K562 (cell line): ENCODE measurements around the gene MAP7D1. TPM values are rescaled to one million over a fixed set of nuclear protein-coding genes. Genes with fewer than 3 reads are reported as not detected.

Experiments used
- BHLHE40 ChIP-seq: IDR thresholded peaks from 2 replicates; pipeline ENCODE4 v1.6.1; 2011; ENCODE audit warnings: low read length, improper control_type of control experiment
- CAMTA2 ChIP-seq: fragments of 250-450 bp; sonication (Bioruptor Pico); conservative IDR thresholded peaks from 2 replicates; pipeline ENCODE4 v1.5.1; 2022
- CHD4 ChIP-seq: fragments of 200-600 bp; sonication (generic); IDR thresholded peaks from 3 replicates; pipeline ENCODE4 v1.6.1; 2012; ENCODE audit warnings: low read depth, mild to moderate bottlenecking, mixed read lengths, low read length, inconsistent platforms; ENCODE audit not compliant: insufficient read depth, insufficient replicate concordance, poor library complexity, severe bottlenecking
- CREBBP ChIP-seq: IDR thresholded peaks from one replicate; pipeline ENCODE4 v1.6.1; 2012; ENCODE audit warnings: low read depth, mild to moderate bottlenecking, control low read depth, inconsistent platforms, low read length
- GTF2B ChIP-seq: IDR thresholded peaks from 2 replicates; pipeline ENCODE4 v1.6.1; 2011; ENCODE audit not compliant: insufficient read length; ENCODE audit errors: extremely low read depth
- HNRNPUL1 ChIP-seq: fragments of 200-400 bp; formaldehyde crosslinking; IDR thresholded peaks from 2 replicates; pipeline ENCODE4 v1.6.1; 2017; ENCODE audit warnings: low read length
- KDM4B ChIP-seq, 2 experiments: fragments of 450-650 bp in 1 of 2; sonication (generic) in 1 of 2; IDR thresholded peaks; 2 replicates each; pipeline ENCODE4 v1.6.1; 2016 to 2017; ENCODE audit warnings: borderline replicate concordance in 2 of 2, antibody characterized with exemption in 1 of 2, low read depth in 1 of 2, mild to moderate bottlenecking in 1 of 2
- MAX ChIP-seq: sonication (generic); formaldehyde crosslinking; IDR thresholded peaks from 2 replicates; pipeline ENCODE4 v1.9.0; 2022; ENCODE audit warnings: mild to moderate bottlenecking, missing genetic modification reagents
- MTA3 ChIP-seq: fragments of 450-650 bp; formaldehyde crosslinking; IDR thresholded peaks from 2 replicates; pipeline ENCODE4 v1.6.1; 2017; ENCODE audit warnings: mild to moderate bottlenecking, borderline replicate concordance
- NBN ChIP-seq: fragments of 450-650 bp; IDR thresholded peaks from 2 replicates; pipeline ENCODE4 v1.6.1; 2016; ENCODE audit warnings: low read depth, mild to moderate bottlenecking
- NFXL1 ChIP-seq: fragments of 450-650 bp; formaldehyde crosslinking; IDR thresholded peaks from 2 replicates; pipeline ENCODE4 v1.4.0; 2021; ENCODE audit warnings: mild to moderate bottlenecking
- NR4A1 ChIP-seq, 2 experiments: fragments of 250-450 bp in 1 of 2; fragments of 450-650 bp in 1 of 2; sonication (Bioruptor Pico) in 1 of 2; IDR thresholded peaks; 2 replicates each; pipeline versions ENCODE4 v1.4.0 to v1.6.1; 2016 to 2020; ENCODE audit warnings: mild to moderate bottlenecking in 2 of 2, missing compliant biosample characterization in 1 of 2, missing genetic modification characterization in 1 of 2, moderate library complexity in 1 of 2
- NRF1 ChIP-seq, 2 experiments: fragments of 450-650 bp; IDR thresholded peaks in 1 of 2; conservative IDR thresholded peaks in 1 of 2; 2 replicates each; pipeline ENCODE4 v1.6.1; 2014; ENCODE audit warnings: mild to moderate bottlenecking in 2 of 2
- PHF20 ChIP-seq: fragments of 450-650 bp; IDR thresholded peaks from 2 replicates; pipeline ENCODE4 v1.6.1; 2018; ENCODE audit not compliant: partially characterized antibody
- PHTF2 ChIP-seq: fragments of 250-450 bp; sonication (Bioruptor Pico); IDR thresholded peaks from 2 replicates; pipeline ENCODE4 v1.5.0; 2021; ENCODE audit warnings: mild to moderate bottlenecking
- POLR2A ChIP-seq: fragments of 450-650 bp; conservative IDR thresholded peaks from 2 replicates; pipeline ENCODE4 v1.6.1; 2016
- PPARD ChIP-seq: fragments of 250-450 bp; sonication (Bioruptor Pico); IDR thresholded peaks from 2 replicates; pipeline ENCODE4 v1.8.0; 2022; ENCODE audit warnings: inconsistent platforms, mild to moderate bottlenecking, moderate library complexity
- SRSF1 ChIP-seq: fragments of 200-400 bp; formaldehyde crosslinking; IDR thresholded peaks from 2 replicates; pipeline ENCODE4 v1.6.1; 2017; ENCODE audit warnings: mild to moderate bottlenecking, low read depth, low read length, moderate library complexity
- TAF1 ChIP-seq: IDR thresholded peaks from 2 replicates; pipeline ENCODE4 v1.6.1; 2011; ENCODE audit warnings: mild to moderate bottlenecking, low read length, moderate library complexity; ENCODE audit not compliant: insufficient read depth, control insufficient read depth, severe bottlenecking; ENCODE audit errors: extremely low read depth
- ZBTB8A ChIP-seq: fragments of 450-650 bp; IDR thresholded peaks from 2 replicates; pipeline ENCODE4 v1.6.1; 2018; ENCODE audit warnings: mild to moderate bottlenecking, moderate library complexity; ENCODE audit not compliant: partially characterized antibody
- ZNF133 ChIP-seq: fragments of 250-450 bp; sonication (Bioruptor Pico); IDR thresholded peaks from 2 replicates; pipeline ENCODE4 v1.4.0; 2020; ENCODE audit warnings: mild to moderate bottlenecking
- ZNF57 ChIP-seq: fragments of 450-650 bp; formaldehyde crosslinking; IDR thresholded peaks from 2 replicates; pipeline ENCODE4 v1.4.0; 2020; ENCODE audit warnings: mild to moderate bottlenecking, moderate library complexity
- ZSCAN29 ChIP-seq: fragments of 450-650 bp; IDR thresholded peaks from 2 replicates; pipeline ENCODE4 v1.6.1; 2017
- ZZZ3 ChIP-seq: fragments of 450-650 bp; IDR thresholded peaks from 2 replicates; pipeline ENCODE4 v1.6.1; 2016; ENCODE audit warnings: antibody characterized with exemption, mild to moderate bottlenecking, moderate library complexity
- polyA plus RNA-seq, 8 experiments: library from polyadenylated mRNA; depleted of rRNA in 4 of 8; stranded (reverse) in 5 of 8; unstranded in 3 of 8; fragments of >200 nt; fragmentation: Nextera tagmentation in 2 of 8; fragmentation: Illumina TruSeq in 1 of 8; extraction: Ambion mirVana in 2 of 8; extraction: Trizol in 1 of 8; gene quantifications; 2 replicates each; pipeline versions ENCODE4 v1.2.1 to v1.2.3, GENCODE V29; 2011 to 2014; ENCODE audit warnings: inconsistent platforms in 1 of 8, missing spikeins in 1 of 8
- total RNA-seq, 7 experiments: library from RNA; depleted of rRNA in 6 of 7; stranded (reverse); fragments of >200 nt in 6 of 7; fragmentation: Illumina TruSeq in 2 of 7; extraction: Trizol in 2 of 7; gene quantifications; 2 replicates each; pipeline versions ENCODE4 v1.2.1 to v1.2.3, GENCODE V29; 2011 to 2021; ENCODE audit warnings: low replicate concordance in 1 of 7
- TF ChIP-seq, protein P1 (sequence below): fragments of 450-650 bp; IDR thresholded peaks from 2 replicates; pipeline ENCODE4 v1.6.1; 2016; ENCODE audit warnings: borderline replicate concordance
- TF ChIP-seq, protein P2 (sequence below): fragments of 250-450 bp; sonication (Bioruptor Pico); IDR thresholded peaks from 2 replicates; pipeline ENCODE4 v1.5.0; 2022; ENCODE audit warnings: mild to moderate bottlenecking

MAP7D1 gene
- total and polyA plus RNA-seq, 9 of the 15 experiments (the other 6 are each of a cell fraction or from before 2014, with no cell fraction given) = 3.6 to 108 (median 34.5) TPM

DNA sequence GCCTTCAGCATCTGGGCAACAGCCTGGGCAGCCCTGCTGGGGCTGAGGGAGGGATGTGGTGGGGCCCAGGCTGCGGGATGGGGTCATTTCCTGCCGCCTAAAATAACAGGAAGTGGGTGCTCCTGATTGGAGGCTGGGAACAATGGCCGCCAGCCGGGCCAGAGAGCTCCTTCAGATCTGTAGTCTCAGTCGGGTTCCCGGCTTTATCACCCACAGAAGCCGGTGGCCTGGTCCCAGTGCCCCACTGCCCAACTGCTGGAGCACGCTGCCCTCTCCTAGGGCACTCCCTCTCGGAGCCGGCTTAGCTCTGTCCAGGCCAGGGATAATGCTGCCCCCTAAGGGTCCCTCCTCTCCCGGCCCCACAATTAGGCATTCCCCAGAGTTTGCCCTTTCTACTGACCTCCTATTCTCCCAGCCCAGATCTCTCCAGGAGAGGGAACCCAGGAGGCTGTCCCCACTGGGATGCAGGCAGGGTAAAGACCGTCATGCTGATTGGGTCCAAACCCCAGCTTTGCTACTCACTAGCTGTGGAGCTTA is 5.1 kb downstream of the MAP7D1 start (continued):
- TF ChIP-seq, protein P1, sequence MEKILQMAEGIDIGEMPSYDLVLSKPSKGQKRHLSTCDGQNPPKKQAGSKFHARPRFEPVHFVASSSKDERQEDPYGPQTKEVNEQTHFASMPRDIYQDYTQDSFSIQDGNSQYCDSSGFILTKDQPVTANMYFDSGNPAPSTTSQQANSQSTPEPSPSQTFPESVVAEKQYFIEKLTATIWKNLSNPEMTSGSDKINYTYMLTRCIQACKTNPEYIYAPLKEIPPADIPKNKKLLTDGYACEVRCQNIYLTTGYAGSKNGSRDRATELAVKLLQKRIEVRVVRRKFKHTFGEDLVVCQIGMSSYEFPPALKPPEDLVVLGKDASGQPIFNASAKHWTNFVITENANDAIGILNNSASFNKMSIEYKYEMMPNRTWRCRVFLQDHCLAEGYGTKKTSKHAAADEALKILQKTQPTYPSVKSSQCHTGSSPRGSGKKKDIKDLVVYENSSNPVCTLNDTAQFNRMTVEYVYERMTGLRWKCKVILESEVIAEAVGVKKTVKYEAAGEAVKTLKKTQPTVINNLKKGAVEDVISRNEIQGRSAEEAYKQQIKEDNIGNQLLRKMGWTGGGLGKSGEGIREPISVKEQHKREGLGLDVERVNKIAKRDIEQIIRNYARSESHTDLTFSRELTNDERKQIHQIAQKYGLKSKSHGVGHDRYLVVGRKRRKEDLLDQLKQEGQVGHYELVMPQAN = no peak
- peak; percentile 77 for TF ChIP-seq MAX (CRISPR knock-in tag)
- peak; percentile 27; the same call in 1 of the 2 replicates for TF ChIP-seq ZNF57 (CRISPR knock-in tag)
- TF ChIP-seq PHTF2 (CRISPR knock-in tag) = no peak
- no peak for TF ChIP-seq SRSF1
- no peak for TF ChIP-seq NFXL1 (CRISPR knock-in tag)
- TF ChIP-seq CAMTA2 (CRISPR knock-in tag) = no peak
- TF ChIP-seq, protein P2, sequence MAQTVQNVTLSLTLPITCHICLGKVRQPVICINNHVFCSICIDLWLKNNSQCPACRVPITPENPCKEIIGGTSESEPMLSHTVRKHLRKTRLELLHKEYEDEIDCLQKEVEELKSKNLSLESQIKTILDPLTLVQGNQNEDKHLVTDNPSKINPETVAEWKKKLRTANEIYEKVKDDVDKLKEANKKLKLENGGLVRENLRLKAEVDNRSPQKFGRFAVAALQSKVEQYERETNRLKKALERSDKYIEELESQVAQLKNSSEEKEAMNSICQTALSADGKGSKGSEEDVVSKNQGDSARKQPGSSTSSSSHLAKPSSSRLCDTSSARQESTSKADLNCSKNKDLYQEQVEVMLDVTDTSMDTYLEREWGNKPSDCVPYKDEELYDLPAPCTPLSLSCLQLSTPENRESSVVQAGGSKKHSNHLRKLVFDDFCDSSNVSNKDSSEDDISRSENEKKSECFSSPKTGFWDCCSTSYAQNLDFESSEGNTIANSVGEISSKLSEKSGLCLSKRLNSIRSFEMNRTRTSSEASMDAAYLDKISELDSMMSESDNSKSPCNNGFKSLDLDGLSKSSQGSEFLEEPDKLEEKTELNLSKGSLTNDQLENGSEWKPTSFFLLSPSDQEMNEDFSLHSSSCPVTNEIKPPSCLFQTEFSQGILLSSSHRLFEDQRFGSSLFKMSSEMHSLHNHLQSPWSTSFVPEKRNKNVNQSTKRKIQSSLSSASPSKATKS (CRISPR knock-in tag) = no peak
- TF ChIP-seq ZZZ3 = no peak
- TF ChIP-seq NBN = no peak
- peak; percentile 43 for TF ChIP-seq TAF1
- TF ChIP-seq PHF20 = peak; percentile 79
- no peak for TF ChIP-seq KDM4B (IDR thresholded peaks at IDR 0.05; ENCODE audit: borderline replicate concordance in 2 of 2, low read depth in 1 of 2)
- TF ChIP-seq HNRNPUL1 = no peak
- peak; percentile 70 for TF ChIP-seq POLR2A
- TF ChIP-seq CREBBP = no peak
- TF ChIP-seq ZNF133 (CRISPR knock-in tag) = no peak
- TF ChIP-seq NRF1 (conservative IDR thresholded peaks at IDR 0.05 in 1 of 2, IDR thresholded peaks at IDR 0.05 in 1 of 2) = peak in 1 of 2 experiments; percentile 10; a peak in 2 of 4 replicates
- no peak for TF ChIP-seq NR4A1 (CRISPR knock-in tag; IDR thresholded peaks at IDR 0.05)
- peak; percentile 78 for TF ChIP-seq NR4A1 (tag; IDR thresholded peaks at IDR 0.05)
- TF ChIP-seq PPARD (CRISPR knock-in tag) = no peak
- no peak for TF ChIP-seq ZBTB8A
- TF ChIP-seq BHLHE40 = 0 out of 2 replicates have a peak, but pooled peaks have one; percentile 30
- no peak for TF ChIP-seq GTF2B
- TF ChIP-seq CHD4 = no peak
- peak; percentile 42; the same call in 1 of the 2 replicates for TF ChIP-seq MTA3
- TF ChIP-seq ZSCAN29 = no peak
